Coronary artery (tissue), 2 donors: ENCODE measurements around the gene FAM174B.

Source experiments
- DNase-seq: peaks from one replicate; pipeline ENCODE4 v3.0.0-alpha.2; 2017; ENCODE audit warnings: low spot score
- H3K27ac ChIP-seq, 2 donors: fragments of 200-600 bp; sonication (generic); one replicate each; pipeline ENCODE4 v1.5.1; 2016 to 2019
- H3K4me3 ChIP-seq: fragments of 200-600 bp; sonication (generic); 2 replicates; pipeline ENCODE4 v1.5.1; 2016; ENCODE audit warnings: mild to moderate bottlenecking, moderate library complexity
- CTCF ChIP-seq: fragments of 200-600 bp; sonication (generic); IDR thresholded peaks from one replicate; pipeline ENCODE4 v1.5.1; 2019; ENCODE audit warnings: antibody characterized with exemption

Gene FAM174B

GRCh38 chr15:92634671-92635201 lies 20.8 kb downstream of the FAM174B start:
- no peak for DNase-seq
- Histone ChIP-seq H3K4me3 (no peak overlapping the region), H3K27ac (no peak overlapping the region)
- no peak for TF ChIP-seq CTCF

- Histone ChIP-seq H3K27ac (no peak overlapping the region), H3K4me3 (no peak overlapping the region)
- no peak for DNase-seq
- no peak for TF ChIP-seq CTCF
Measured at GRCh38 chr15:92634060-92634459, 21.5 kb downstream of the FAM174B start.

- Histone ChIP-seq H3K4me3 (no peak overlapping the region), H3K27ac (no peak overlapping the region)
- TF ChIP-seq CTCF: no peak
- DNase-seq: no peak
Measured at GRCh38 chr15:92633418-92633817, 22.2 kb downstream of the FAM174B start.

DNA sequence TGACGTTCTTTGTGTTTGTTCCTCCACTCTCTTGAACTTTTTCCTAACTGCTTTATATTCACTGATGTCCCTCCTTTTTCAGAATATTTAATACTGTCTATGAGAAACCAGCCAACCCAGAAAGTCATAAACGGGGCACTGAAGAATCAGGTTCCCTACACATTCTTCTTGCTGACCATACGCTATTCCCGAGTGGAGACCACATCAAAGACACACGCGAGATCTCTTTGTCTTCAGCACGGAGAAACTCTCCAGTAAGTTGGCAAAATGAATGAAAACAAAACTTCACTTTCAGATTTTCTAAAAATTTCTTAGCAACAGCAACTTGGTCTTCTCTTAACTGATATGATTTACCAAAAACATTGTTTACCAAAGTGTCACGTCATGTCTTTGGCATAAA lies 22.6 kb downstream of the FAM174B start:
- no peak for TF ChIP-seq CTCF
- no peak for DNase-seq
- H3K4me3 ChIP-seq: no peak overlapping the region

DNA sequence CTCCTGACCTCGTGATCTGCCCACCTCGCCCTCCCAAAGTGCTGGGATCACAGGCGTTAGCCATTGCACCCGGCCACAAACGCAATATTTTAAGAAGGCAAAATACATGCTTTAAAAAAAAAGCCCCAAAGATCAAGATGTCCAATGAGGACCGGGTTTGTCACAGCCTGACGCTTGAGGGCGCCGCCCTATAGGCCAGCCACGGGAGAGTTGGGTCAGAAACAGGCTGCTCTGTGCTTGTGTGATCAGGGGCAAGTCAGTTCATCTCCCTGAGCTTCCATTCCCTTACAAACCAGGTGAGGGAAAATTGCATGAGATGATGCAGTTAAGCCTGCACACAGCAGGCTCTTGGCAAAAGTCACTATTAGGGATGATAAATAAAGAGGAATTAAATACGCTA lies 23.9 kb downstream of the FAM174B start:
- Histone ChIP-seq H3K4me3 (no peak overlapping the region), H3K27ac (no peak overlapping the region)
- DNase-seq: peak; percentile 57
- TF ChIP-seq CTCF: no peak

More for the DNA sequence above, 22.6 kb downstream of the FAM174B start:
- no peak overlapping the region for H3K27ac ChIP-seq

DNA sequence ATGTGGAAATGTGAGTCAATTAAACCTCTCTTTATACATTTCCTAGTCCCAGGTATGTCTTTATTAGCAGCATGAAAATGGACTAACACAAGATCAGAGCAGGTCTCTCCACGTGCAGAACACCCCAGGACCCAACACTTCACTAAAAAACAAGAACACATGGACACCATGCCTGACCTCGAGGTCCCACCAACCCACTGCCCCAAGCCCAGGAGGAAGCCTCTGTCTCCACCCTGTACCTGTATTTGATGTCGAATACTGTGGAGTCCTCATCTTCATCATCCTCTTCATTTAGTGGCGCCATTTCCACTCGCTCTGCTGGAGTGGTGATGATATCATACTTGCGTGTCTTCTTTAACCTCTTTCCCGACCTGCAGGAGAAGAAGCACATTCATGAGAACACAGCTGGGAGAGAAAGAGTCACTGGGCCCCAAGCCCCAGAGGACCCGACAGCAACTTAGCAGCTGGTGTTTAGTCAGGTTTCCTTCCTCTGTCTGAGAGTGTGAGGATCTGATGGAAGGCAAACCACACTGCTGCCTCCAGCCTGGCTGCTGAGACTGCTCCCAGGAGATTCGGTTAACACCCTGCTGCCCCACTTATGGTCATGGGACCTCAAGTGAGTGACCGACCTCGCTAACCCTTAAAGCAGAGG lies 25.5 kb downstream of the FAM174B start:
- no peak for DNase-seq
- H3K27ac ChIP-seq: no peak overlapping the region
- TF ChIP-seq CTCF: no peak
- H3K4me3 ChIP-seq: no peak overlapping the region

- Histone ChIP-seq H3K27ac (no peak overlapping the region), H3K4me3 (no peak overlapping the region)
- DNase-seq: no peak
- TF ChIP-seq CTCF: no peak
Measured at GRCh38 chr15:92629276-92629974, 26.1 kb downstream of the FAM174B start.
